Suprapubic skin (tissue), 3 donors: Measurements from ENCODE around the gene NDE1.

ENCODE experiments used
- CTCF ChIP-seq, 2 donors: fragments of 200-600 bp in 1 of 2; fragments of 450-650 bp in 1 of 2; sonication (generic) in 1 of 2; IDR thresholded peaks; one replicate each; pipeline ENCODE4 v1.5.1; 2016 to 2019; ENCODE audit warnings: antibody characterized with exemption in 2 of 2, mild to moderate bottlenecking in 1 of 2, moderate library complexity in 1 of 2
- EP300 ChIP-seq: sonication (generic); formaldehyde crosslinking; IDR thresholded peaks from one replicate; pipeline ENCODE4 v1.6.1; 2017; ENCODE audit warnings: antibody characterized with exemption
- POLR2A ChIP-seq, 2 donors: fragments of 450-650 bp; IDR thresholded peaks; one replicate each; pipeline ENCODE4 v1.6.1; 2017; ENCODE audit warnings: antibody characterized with exemption in 2 of 2, mild to moderate bottlenecking in 2 of 2, moderate library complexity in 2 of 2

DNA sequence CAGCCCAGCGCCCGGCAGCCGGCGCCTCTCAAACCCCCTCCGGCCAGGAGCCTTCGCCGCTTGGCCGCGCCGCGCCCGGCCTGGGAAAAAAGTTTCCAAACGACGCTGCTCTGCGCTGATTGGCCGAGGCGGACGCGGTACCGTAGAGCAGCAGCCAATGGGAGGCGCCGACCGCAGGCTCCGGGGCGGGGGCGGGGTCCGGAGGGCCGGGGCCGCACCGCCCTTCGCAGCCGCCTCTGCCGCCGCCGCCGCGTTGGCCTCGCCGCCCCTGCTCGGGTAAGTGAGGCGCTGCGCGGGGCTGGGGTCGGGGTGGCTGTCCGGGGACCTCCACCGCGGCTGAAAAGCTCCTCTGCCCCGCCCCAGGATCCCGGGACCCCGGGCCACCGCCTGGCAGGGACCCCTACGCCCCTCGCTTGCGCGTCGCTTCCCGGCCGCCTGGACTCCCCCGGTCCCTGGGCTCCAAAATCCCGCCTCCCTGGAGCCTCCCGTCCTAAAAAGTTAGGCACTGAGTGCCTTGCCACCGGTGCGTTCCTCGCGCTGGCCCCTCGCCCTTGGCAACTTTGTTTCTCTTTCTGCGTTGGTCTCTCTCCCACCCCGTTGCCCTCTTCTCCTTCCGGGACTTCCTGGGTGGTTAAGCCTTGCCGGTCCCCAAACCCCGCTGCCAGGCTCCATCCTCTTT is at the start of gene NDE1:
- TF ChIP-seq CTCF (IDR thresholded peaks at IDR 0.05) (no peak), POLR2A (IDR thresholded peaks at IDR 0.05) (peak in 1 of 2 donors; percentile 68), EP300 (no peak)
